HAP-1 (cell line): ENCODE data around the gene KLHL9.
"Not testable (repeated sequence)": the region's sequence is repeated elsewhere in the genome, so short reads cannot be mapped to it uniquely, and the experiment has no call there.

Experiments used
- DNase-seq, 2 experiments: peaks; one replicate each; pipeline ENCODE4 v3.0.0-alpha.2; 2016 to 2020; ENCODE audit warnings: low spot score in 2 of 2
- H3K27me3 ChIP-seq: fragments of 250-450 bp; sonication (Bioruptor Pico); 2 replicates; pipeline ENCODE4 v1.5.1; 2020; ENCODE audit warnings: low read depth, mild to moderate bottlenecking, moderate library complexity
- H3K36me3 ChIP-seq: fragments of 250-450 bp; sonication (Bioruptor Pico); replicated peaks from 2 replicates; pipeline ENCODE4 v1.5.1; 2020; ENCODE audit warnings: mild to moderate bottlenecking
- H3K4me1 ChIP-seq: fragments of 250-450 bp; sonication (Bioruptor Pico); 2 replicates; pipeline ENCODE4 v1.5.1; 2020; ENCODE audit warnings: mild to moderate bottlenecking
- H3K4me3 ChIP-seq: fragments of 250-450 bp; sonication (Bioruptor Pico); 2 replicates; pipeline ENCODE4 v1.5.1; 2020; ENCODE audit warnings: mild to moderate bottlenecking, moderate library complexity
- H3K9me3 ChIP-seq: fragments of 250-450 bp; sonication (Bioruptor Pico); 2 replicates; pipeline ENCODE4 v1.5.1; 2020; ENCODE audit warnings: mild to moderate bottlenecking, moderate library complexity
- in situ Hi-C: fragments of 300-500 bp; cut with MboI; formaldehyde crosslinking; loops from 3 replicates; pipeline ENCODE4 v1.14.3; 2020; ENCODE audit warnings: low sequenced_read_pairs, inconsistent platforms, mixed read lengths

The KLHL9 gene, protein sequence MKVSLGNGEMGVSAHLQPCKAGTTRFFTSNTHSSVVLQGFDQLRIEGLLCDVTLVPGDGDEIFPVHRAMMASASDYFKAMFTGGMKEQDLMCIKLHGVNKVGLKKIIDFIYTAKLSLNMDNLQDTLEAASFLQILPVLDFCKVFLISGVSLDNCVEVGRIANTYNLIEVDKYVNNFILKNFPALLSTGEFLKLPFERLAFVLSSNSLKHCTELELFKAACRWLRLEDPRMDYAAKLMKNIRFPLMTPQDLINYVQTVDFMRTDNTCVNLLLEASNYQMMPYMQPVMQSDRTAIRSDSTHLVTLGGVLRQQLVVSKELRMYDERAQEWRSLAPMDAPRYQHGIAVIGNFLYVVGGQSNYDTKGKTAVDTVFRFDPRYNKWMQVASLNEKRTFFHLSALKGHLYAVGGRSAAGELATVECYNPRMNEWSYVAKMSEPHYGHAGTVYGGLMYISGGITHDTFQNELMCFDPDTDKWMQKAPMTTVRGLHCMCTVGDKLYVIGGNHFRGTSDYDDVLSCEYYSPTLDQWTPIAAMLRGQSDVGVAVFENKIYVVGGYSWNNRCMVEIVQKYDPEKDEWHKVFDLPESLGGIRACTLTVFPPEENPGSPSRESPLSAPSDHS

DNA sequence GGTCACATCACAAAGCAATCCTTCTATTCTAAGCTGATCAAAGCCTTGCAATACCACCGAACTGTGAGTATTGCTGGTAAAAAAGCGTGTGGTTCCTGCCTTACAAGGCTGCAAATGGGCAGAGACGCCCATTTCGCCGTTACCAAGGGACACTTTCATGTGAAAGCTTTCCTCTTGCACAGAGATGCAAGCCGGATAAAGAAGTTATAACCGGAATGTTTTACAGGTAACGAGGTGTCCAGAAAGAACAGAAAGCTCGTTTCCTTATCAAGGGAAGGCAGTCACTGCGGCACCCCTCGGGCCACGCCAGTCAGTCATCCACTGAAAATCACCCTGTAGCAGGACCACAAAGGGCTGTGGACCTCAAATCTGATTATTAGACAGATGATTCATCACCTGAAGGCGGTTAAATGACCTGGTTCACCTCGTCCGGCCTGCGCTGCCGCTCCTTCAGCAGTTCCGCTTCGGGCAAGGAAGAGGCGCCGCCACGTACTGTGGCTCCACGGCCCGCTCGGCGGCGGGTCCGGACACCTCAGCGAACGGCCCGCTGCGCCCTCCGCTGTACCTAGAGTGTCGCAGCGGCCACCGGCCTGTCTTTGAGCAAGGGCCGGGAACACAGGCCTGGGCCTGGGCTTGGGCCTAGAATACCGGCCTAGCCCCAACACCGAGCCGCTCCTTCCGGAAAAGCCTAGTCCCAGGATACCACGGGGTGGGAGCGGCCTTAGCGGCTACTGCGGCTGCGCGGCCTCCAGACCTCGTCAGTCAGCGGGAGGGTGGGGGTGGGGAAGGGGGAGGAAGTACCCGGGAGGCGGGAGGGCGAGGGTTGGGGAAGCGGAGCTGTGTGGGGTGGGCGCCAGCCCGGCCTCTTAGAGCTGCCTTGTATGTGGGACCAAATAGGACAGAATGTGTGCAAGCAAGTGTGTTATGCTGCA is at the start of gene KLHL9:
Gene KLHL9, minus strand, starts transcription at position 704 of the 932 bp plus-strand sequence. Its CDS starts 545 bp downstream, at position 159.
- peaks cover 5% of the 10 kb centered on the region; the same call in 1 of the 2 replicates for H3K36me3 ChIP-seq
- peak within 1 kb of the TSS; percentile 75 for H3K4me3 ChIP-seq
- in situ Hi-C loops, result loop anchor here (10.0 kb wide), 1 partner anchor 460 kb away; no protein-coding TSS in a partner anchor
- H3K9me3 ChIP-seq, result no peaks in the 10 kb centered on the region
- DNase-seq, result peak; percentile 78 to 92
- no peaks in the 10 kb centered on the region for H3K27me3 ChIP-seq
- H3K4me1 ChIP-seq, result peaks cover 6% of the 10 kb centered on the region

GRCh38 chr9:21383627-21384026 is 48.4 kb upstream of the KLHL9 start:
- peaks cover 18% of the 10 kb centered on the region for H3K27me3 ChIP-seq
- no peak for DNase-seq
- H3K9me3 ChIP-seq, result no peaks in the 10 kb centered on the region
- no peak overlapping the region for H3K4me3 ChIP-seq
- H3K36me3 ChIP-seq, result no peaks in the 10 kb centered on the region
- no peaks in the 10 kb centered on the region for H3K4me1 ChIP-seq
- in situ Hi-C loops, result no loop called here

- peaks cover 20% of the 10 kb centered on the region for H3K27me3 ChIP-seq
Measured at GRCh38 chr9:21381448-21382339, 46.5 kb upstream of the KLHL9 start.

GRCh38 chr9:21371467-21371866 is 36.3 kb upstream of the KLHL9 start:
- H3K9me3 ChIP-seq, H3K4me1 ChIP-seq, H3K36me3 ChIP-seq, DNase-seq, H3K27me3 ChIP-seq, in situ Hi-C loops, H3K4me3 ChIP-seq: not testable (repeated sequence)

More at GRCh38 chr9:21381448-21382339, 46.5 kb upstream of the KLHL9 start:
- Histone ChIP-seq H3K4me3 (no peak overlapping the region), H3K36me3 (no peaks in the 10 kb centered on the region), H3K4me1 (no peaks in the 10 kb centered on the region), H3K9me3 (no peaks in the 10 kb centered on the region)
- DNase-seq, result peak in 1 of 2 experiments; percentile 10
- in situ Hi-C loops, result no loop called here

DNA sequence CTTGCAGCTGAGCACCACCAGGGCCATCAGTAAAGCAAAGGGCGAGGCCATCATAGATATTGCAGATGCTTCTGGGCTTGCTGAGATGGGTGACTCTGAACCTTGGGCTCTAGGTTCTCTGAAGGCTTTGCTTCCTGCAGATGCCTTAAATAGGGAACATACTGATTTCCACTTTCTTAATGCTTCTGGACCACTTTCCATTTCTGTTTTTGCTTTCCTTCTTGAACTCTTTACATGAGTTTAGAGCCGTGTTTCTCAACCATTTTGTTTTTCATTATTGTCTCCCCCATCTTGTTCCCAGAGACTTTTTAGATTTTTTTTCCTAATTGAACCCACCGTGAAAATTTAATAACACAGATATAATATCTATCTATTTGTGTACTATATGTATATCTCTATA is 32.8 kb upstream of the KLHL9 start, which contains the start of gene IFNA13:
Gene IFNA13, minus strand, starts transcription at position 101 of the 400 bp plus-strand sequence. Its CDS starts 47 bp downstream, at position 54.
- Histone ChIP-seq H3K4me3 (no peak within 1 kb of the TSS), H3K9me3 (no peaks in the 10 kb centered on the region), H3K36me3 (no peaks in the 10 kb centered on the region), H3K4me1 (no peaks in the 10 kb centered on the region), H3K27me3 (no peaks in the 10 kb centered on the region)
- in situ Hi-C loops, result no loop called here
- no peak for DNase-seq

DNA sequence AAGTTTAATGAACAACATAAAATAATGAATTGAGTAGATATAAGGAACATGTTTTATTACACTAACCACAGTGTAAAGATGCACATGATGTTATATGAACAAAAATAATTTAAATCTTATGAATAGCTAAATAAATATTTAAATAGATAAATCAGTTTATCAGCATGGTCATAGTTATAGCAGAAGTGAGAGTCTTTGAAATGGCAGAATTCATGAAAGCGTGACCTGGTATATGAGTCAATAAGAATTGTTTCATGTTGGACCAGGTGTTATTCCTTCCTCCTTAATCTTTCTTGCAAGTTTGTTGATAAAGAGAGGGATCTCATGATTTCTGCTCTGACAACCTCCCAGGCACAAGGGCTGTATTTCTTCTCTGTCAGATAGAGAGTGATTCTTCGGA is 32.0 kb upstream of the KLHL9 start:
- H3K27me3 ChIP-seq, H3K4me1 ChIP-seq, in situ Hi-C loops, H3K36me3 ChIP-seq, H3K4me3 ChIP-seq, DNase-seq, H3K9me3 ChIP-seq: not testable (repeated sequence)

DNA sequence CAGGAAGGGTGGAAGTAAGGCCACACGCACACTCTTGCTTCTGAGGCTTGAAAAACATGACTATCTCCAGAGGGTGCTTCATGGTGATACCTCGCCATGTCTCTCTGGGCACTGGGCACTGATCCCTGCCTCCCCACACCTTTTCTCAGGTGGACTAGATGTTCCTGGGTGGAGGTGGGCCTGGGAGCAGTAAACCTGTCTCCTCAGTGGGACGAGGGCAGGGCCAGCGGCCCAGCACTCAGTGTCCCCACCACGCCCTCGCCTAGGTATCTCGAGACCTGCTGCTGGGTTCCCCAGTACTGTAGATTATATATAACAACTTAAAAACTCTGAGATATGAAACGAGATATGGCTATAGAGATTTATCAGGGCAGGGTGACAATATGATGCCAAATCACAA is 27.1 kb upstream of the KLHL9 start:
- in situ Hi-C loops, result no loop called here
- DNase-seq, result no peak
- no peaks in the 10 kb centered on the region for H3K27me3 ChIP-seq
- no peaks in the 10 kb centered on the region for H3K36me3 ChIP-seq
- H3K4me1 ChIP-seq, result no peaks in the 10 kb centered on the region
- no peaks in the 10 kb centered on the region for H3K9me3 ChIP-seq
- H3K4me3 ChIP-seq, result no peak overlapping the region

DNA sequence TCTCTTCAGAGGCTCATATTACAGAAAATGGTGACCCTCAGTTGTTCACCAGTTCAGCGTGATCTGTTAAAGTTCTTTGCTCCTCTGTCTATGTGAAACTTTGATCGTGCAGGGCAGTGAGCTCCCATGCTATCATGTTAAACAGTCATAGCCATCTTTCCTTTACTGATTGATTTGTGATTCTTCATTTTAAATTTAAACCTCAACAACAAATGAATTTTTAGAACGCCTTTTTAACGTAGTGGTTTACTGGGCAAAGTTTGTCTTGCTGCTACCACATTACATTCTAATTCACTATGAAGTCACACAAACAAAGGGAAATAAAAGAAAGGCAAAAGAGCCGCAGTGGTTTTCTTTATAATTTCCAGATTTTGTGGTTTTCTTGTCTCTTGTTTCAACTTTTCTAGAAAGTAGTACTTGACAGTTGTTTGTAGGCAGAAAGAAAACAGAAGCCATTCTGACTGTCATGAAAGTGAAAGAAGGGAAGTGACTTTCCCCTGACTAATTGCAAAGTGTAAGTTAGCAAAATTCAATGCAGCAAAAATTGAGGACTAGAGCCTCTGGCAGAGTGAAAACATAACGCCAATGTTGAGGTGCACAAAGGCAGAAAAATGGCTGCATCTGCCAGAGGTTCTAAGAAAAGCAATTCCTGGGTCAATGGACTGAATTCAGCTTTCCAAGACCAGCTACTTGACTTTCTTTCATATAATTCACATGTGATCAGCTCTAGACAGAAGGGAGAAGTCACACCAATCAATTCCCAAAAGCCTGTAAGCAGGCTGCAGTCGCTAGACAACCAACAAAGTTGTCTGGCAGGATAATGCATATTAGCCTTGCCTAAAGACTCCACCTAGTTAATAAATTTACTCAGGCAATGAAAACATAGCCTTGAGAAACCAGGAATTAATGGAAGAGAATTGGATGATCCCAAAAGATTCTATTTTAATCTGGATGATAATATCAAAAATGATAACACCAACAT is 22.6 kb upstream of the KLHL9 start:
- Histone ChIP-seq H3K9me3 (no peaks in the 10 kb centered on the region), H3K4me3 (no peak overlapping the region), H3K4me1 (no peaks in the 10 kb centered on the region), H3K27me3 (no peaks in the 10 kb centered on the region), H3K36me3 (no peaks in the 10 kb centered on the region)
- no peak for DNase-seq
- in situ Hi-C loops, result no loop called here

GRCh38 chr9:21350787-21351186 is 15.6 kb upstream of the KLHL9 start, which contains the start of gene IFNA6:
IFNA6 (minus strand) TSS chr9:21350887; CDS start chr9:21350887, 0 bp downstream.
- DNase-seq, result no peak
- Histone ChIP-seq H3K36me3 (no peaks in the 10 kb centered on the region), H3K4me1 (no peaks in the 10 kb centered on the region), H3K27me3 (no peaks in the 10 kb centered on the region), H3K9me3 (no peaks in the 10 kb centered on the region), H3K4me3 (no peak within 1 kb of the TSS)
- in situ Hi-C loops, result no loop called here

GRCh38 chr9:21348430-21348970 is 13.3 kb upstream of the KLHL9 start:
- H3K36me3 ChIP-seq, result no peaks in the 10 kb centered on the region
- no peaks in the 10 kb centered on the region for H3K27me3 ChIP-seq
- in situ Hi-C loops, result no loop called here
- DNase-seq, result no peak
- no peak overlapping the region for H3K4me3 ChIP-seq
- H3K4me1 ChIP-seq, result no peaks in the 10 kb centered on the region
- no peaks in the 10 kb centered on the region for H3K9me3 ChIP-seq

DNA sequence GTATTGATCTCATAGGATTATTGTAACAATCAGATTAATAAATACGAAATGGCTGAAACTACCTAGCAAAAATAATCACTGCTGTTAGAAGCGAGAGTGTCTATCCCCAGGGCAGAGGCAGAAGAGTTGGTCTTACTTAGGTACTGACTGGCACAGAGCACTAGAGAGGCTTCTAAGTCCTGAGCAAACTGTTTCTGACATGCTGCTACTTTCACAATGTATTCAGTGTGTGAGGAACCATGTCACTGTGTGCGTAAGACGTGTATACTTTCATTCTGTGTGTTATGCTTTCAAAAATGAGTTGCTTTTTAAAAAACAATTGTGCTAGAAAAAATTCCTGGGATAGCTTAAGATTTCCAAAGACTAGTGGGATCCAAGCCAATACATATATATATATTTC is 5.5 kb upstream of the KLHL9 start:
- DNase-seq, result no peak
- Histone ChIP-seq H3K9me3 (no peaks in the 10 kb centered on the region), H3K36me3 (no peaks in the 10 kb centered on the region), H3K4me1 (no peaks in the 10 kb centered on the region), H3K4me3 (no peak overlapping the region), H3K27me3 (no peaks in the 10 kb centered on the region)
- in situ Hi-C loops, result no loop called here
